IPS-15b (cell line): ENCODE measurements around the gene SMCO2.
A peak's percentile ranks its signal among the peaks of the same experiment; 100 is the strongest.

Experiments
- H3K27me3 ChIP-seq: one replicate; pipeline ENCODE4 v1.6.1; 2013; ENCODE audit warnings: low read length; ENCODE audit not compliant: control insufficient read depth, insufficient read depth
- H3K36me3 ChIP-seq: one replicate; pipeline ENCODE4 v1.6.1; 2013; ENCODE audit warnings: low read length; ENCODE audit not compliant: control insufficient read depth, insufficient read depth
- H3K4me1 ChIP-seq: one replicate; pipeline ENCODE4 v1.6.1; 2013; ENCODE audit warnings: mild to moderate bottlenecking, low read length; ENCODE audit not compliant: control insufficient read depth, insufficient read depth
- H3K4me3 ChIP-seq: one replicate; pipeline ENCODE4 v1.5.1; 2013; ENCODE audit warnings: low read depth, low read length
- H3K9ac ChIP-seq: one replicate; pipeline ENCODE4 v1.6.1; 2013; ENCODE audit warnings: low read depth, mild to moderate bottlenecking, low read length
- H3K9me3 ChIP-seq: one replicate; pipeline ENCODE4 v1.6.1; 2013; ENCODE audit warnings: mild to moderate bottlenecking, low read length; ENCODE audit not compliant: control insufficient read depth, insufficient read depth

The SMCO2 gene

DNA sequence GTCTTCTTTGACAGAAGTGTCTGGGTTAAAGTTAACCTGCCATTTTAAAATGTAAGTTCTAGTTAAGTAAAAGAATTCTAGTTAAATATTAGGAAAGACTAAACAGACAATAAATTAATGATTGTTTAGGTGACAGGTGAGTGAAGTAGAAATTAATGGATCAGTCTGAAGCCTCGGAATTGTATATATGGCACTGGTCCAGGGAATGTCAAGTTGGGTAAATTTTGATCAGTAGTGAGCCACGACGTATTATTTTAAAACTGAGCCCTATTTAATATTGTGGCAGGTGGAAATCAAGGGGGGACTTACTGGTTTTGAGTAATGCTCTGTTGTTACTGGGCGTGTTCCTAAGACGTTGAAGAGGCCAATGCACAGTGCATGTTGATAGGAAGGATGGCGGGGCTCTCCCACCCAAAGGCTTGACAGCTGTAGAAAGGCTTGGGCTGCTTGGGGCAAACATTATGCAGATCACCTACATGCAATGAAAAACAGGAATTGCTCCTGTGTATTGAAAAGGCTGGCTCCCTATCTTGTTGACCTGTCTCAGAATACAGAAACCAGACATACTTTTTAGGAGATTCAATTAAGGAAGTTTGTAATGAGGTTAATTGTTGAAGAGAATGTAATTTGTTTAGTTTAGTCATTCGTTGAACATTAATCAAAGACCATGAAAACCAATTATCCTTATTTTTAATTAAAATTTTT, 71.6 kb downstream of the SMCO2 start:
- Histone ChIP-seq H3K27me3 (peaks cover 4% of the 10 kb centered on the region), H3K4me3 (no peak overlapping the region), H3K36me3 (no peaks in the 10 kb centered on the region), H3K9me3 (no peaks in the 10 kb centered on the region), H3K9ac (no peak overlapping the region), H3K4me1 (peaks cover 13% of the 10 kb centered on the region)

DNA sequence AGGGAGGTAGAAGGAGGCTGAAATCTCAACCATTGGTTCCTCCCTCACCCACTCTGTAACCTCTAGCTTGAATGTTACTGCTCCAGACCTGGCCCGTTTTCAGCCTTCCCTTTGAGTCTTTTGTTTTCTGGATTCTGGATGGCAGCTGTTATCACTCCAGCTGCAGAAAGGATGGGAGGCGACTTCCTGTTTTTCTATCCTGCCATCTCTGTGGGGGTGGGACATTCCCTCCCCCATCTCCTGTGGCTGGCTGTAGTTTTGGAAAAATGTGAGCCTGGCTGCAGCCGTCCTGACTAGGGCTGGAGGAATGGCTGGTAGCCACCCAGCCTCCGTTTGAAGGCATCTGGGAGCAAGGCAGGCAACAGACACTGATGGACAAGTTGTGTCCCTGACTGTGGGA, 74.5 kb downstream of the SMCO2 start:
- Histone ChIP-seq H3K27me3 (peaks cover 8% of the 10 kb centered on the region), H3K36me3 (no peaks in the 10 kb centered on the region), H3K4me1 (peaks cover 16% of the 10 kb centered on the region), H3K9ac (no peak overlapping the region), H3K4me3 (no peak overlapping the region), H3K9me3 (no peaks in the 10 kb centered on the region)

DNA sequence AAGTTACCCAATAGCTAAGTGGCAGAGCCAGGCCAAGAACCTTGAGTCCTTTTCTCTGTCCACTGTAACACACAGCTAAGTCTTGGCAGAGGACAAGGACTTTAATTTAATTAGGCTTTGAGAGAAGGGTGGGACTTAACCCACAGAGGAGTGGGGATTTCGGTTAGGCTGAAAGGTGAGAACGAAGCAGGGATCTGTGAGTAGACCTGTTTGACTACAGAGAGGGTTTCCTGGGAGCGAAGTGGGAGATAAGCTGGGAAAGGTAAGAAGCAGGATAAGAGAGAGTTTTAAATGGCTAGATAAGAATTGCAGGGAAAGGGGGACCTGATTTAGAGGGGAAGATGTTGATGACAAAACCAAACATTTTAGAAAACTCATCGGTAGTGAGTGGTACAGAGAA, 75.4 kb downstream of the SMCO2 start:
- no peak overlapping the region for H3K9ac ChIP-seq
- H3K4me1 ChIP-seq: peaks cover 16% of the 10 kb centered on the region
- no peaks in the 10 kb centered on the region for H3K36me3 ChIP-seq
- H3K27me3 ChIP-seq: peaks cover 14% of the 10 kb centered on the region
- H3K4me3 ChIP-seq: no peak overlapping the region
- no peaks in the 10 kb centered on the region for H3K9me3 ChIP-seq

DNA sequence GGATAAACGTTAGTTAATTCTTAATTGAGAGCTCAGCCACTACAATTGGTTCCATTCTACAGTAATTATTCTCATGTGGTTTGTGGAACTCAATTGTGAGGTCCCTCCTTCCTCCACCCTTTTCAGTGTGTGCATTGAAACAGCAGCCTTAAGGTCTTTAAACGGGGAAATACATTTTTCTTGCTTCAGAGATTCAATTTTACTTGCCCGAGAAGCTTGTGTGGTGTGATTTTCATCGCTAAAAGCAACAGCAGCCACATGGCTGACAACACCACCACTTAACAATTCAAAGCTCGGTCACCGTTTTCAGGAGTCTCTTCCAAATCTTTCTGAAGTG, 76.7 kb downstream of the SMCO2 start:
- H3K9ac ChIP-seq: peak overlapping the region; percentile 41
- peaks cover 14% of the 10 kb centered on the region for H3K27me3 ChIP-seq
- no peaks in the 10 kb centered on the region for H3K36me3 ChIP-seq
- H3K4me3 ChIP-seq: peak overlapping the region; percentile 82
- H3K4me1 ChIP-seq: peaks cover 16% of the 10 kb centered on the region
- no peaks in the 10 kb centered on the region for H3K9me3 ChIP-seq

DNA sequence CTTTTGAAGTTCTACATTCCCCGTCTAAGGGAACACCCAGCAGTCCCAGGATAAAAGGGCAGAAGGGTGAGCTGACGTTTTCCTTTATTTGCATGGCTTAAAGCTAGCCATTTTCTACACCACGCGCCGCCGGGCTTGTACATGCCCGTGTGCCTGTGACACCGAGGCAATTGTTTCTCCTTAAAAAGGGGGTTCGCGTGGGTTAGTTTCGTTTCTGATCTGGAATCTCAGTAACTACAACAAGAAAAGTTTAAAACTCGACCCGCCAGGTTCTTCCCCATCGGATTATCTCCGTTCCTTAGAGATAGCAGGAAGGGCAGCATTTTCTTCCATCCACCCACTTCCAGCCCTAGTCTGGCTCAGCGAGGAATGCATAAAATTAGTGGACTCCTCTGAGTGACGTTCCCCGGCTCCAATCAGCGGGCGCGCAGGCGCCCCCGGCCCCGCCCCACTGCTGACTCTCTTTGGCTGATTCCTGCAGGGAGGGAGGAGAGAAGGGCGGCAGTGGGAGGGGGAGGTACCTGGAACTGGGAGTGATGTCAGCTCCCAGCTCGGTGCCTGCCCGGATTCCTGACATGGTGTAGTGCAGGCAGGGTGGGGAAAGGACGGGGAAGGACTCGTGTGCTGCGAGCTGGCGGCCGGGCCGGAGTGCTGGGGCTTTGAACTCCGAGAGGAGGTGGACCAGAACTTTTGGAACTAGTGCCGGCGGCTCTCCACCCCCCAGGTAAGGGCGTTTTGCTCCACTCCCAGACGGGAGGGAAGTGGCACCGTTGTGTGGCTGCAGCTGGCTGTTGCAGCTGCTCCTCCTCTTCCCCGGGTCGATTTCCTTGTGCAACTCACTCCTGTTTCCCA, 77.3 kb downstream of the SMCO2 start, which contains the start of gene PPFIBP1:
Gene PPFIBP1, plus strand, starts transcription at position 565 of the 852 bp plus-strand sequence. CDS start 109,191 bp downstream, outside the sequence.
- no peaks in the 10 kb centered on the region for H3K36me3 ChIP-seq
- peaks cover 16% of the 10 kb centered on the region for H3K4me1 ChIP-seq
- H3K9ac ChIP-seq: peak within 1 kb of the TSS; percentile 57
- H3K9me3 ChIP-seq: no peaks in the 10 kb centered on the region
- peaks cover 14% of the 10 kb centered on the region for H3K27me3 ChIP-seq
- peak within 1 kb of the TSS; percentile 82 for H3K4me3 ChIP-seq

DNA sequence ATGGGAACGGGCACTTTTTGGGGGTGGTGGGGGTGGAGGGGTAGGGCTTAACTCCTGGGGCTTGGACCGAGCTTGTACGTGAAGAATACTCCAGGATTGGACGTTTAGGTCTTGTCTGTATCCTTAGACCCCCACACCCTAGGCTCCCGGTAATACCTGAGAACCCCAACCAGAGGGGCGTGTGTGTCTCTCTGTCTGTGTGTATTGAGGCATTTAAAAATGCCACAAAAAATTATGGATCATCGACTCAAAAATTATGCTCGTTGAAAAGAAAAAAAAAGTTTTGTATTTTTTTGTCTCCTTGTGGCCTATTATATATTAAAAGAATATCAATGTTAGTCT, 77.9 kb downstream of the SMCO2 start:
- Histone ChIP-seq H3K9me3 (no peaks in the 10 kb centered on the region), H3K27me3 (peaks cover 14% of the 10 kb centered on the region), H3K4me1 (peaks cover 16% of the 10 kb centered on the region), H3K4me3 (peak overlapping the region; percentile 82), H3K36me3 (no peaks in the 10 kb centered on the region), H3K9ac (no peak overlapping the region)

DNA sequence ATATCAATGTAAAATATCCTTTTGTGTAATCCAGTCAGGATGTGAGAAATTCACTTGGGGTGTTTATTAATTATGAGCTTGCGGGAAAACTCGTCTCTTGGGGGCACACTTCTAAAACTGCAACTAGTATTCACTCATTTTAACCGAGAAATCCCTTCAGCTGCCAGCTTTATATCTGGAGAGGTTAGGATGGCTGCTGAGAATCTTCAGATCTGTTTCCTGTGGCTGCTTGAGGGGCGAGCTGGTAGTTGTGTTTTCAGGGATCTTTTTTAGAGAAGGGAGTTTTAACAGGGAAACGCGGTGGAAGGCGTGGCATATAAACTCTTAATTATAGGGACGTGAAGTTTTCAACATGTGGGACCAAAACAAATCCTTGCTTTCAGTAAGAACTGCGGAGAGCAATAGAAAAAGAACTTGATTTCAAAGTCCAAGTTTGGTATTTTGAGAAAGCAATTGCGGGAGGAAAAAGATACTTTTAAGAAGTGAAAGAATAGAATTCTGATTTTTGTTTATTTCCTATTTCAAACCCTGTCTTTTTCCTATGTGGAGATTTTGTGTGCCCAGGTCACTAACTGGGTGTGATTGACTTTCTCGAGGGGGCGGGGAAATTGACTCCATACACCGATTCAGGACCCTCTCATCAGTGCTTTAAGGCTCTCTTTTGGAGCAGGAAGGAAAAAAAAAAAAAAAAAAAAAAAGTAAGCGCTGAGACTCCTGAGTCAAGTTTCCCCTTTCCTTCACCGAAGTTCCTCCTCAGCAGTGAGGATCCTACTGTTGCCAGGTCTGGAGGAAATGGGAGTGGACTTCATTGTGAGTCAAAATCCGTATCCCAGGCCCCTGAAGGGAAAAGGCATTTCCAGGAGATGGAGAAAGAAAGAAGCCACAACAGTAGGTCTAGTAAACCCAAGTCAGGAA, 78.6 kb downstream of the SMCO2 start:
- peaks cover 14% of the 10 kb centered on the region for H3K27me3 ChIP-seq
- peaks cover 16% of the 10 kb centered on the region for H3K4me1 ChIP-seq
- H3K9me3 ChIP-seq: no peaks in the 10 kb centered on the region
- no peak overlapping the region for H3K9ac ChIP-seq
- H3K4me3 ChIP-seq: peak overlapping the region; percentile 82
- no peaks in the 10 kb centered on the region for H3K36me3 ChIP-seq

DNA sequence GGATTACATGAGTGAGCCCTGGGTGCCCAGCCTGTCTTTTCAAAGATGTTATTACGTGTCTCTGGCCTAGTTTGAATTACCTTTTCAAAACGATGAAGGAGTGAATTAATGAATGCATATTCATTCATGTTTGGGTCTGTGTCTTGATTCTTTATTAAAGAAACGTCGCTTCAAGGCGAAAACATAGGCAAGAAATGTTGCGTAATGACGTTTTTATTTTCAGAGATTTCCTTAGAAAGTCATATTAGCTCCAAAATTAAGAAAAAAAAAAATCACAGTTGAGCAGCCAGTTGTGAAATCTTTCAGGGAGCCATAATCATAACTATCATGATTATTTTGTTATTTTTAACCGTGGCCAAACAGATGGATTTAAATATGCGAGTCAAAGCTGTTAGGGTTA, 81.0 kb downstream of the SMCO2 start:
- Histone ChIP-seq H3K27me3 (peaks cover 12% of the 10 kb centered on the region), H3K4me1 (peaks cover 11% of the 10 kb centered on the region), H3K36me3 (no peaks in the 10 kb centered on the region), H3K4me3 (no peak overlapping the region), H3K9me3 (no peaks in the 10 kb centered on the region), H3K9ac (no peak overlapping the region)

DNA sequence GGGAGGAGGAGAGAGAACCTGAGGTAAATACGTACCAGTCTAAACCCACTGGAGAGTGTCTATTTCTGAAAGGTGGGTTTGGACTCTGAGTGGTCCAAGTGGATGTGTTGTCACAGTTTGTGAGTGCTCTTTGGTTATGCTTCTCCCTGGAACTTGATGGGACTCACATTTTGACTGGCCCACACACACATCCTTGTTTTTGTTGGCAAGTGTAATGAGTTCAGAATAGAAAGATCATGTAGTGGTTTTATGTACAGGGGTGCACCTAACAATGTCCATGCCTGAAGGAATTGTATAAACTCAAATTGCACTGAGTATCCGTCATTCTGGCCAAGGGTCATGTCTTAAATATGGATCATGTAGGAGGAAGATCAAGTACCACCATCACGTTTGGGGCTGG, 82.3 kb downstream of the SMCO2 start:
- Histone ChIP-seq H3K4me3 (no peak overlapping the region), H3K9me3 (no peaks in the 10 kb centered on the region), H3K27me3 (peaks cover 10% of the 10 kb centered on the region), H3K36me3 (no peaks in the 10 kb centered on the region), H3K9ac (no peak overlapping the region), H3K4me1 (peaks cover 6% of the 10 kb centered on the region)

DNA sequence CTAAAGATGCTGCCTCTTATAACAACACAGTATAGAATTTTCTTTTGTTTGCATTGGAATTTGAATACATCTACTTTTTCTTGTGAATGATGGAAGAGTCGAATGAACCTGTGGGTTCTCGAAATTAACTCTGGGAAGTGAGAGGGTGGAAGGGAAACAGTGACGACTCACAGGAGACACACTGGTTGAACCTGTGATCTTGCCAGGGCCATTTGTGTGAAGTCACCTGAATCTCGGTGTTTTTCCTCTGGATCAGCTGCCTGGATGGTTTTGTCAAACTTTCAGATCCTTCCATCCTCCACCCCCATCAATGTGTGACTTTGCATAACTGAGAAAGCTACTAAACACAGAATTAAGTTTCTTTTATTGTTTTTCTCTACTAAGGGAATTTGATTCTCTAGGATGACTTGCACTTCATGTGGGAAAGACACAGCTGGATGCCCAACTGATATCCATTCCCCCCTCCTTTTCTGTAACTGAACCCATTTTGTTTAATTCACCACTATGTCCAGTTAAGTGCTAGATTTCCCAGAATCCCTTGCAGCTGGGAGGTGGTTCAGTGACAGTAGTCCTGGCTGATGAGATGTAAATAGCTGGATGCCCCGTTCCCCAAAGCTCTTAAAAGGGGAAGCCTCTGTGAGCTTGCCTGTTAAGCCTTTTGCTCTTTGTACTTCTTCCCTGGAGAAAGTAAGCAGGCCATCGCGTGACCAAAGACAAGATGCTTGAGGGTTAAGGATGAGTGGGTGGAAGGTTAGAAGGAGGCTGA, 83.8 kb downstream of the SMCO2 start:
- no peak overlapping the region for H3K9ac ChIP-seq
- H3K27me3 ChIP-seq: peaks cover 10% of the 10 kb centered on the region
- peaks cover 8% of the 10 kb centered on the region for H3K4me1 ChIP-seq
- H3K9me3 ChIP-seq: no peaks in the 10 kb centered on the region
- no peaks in the 10 kb centered on the region for H3K36me3 ChIP-seq
- no peak overlapping the region for H3K4me3 ChIP-seq

DNA sequence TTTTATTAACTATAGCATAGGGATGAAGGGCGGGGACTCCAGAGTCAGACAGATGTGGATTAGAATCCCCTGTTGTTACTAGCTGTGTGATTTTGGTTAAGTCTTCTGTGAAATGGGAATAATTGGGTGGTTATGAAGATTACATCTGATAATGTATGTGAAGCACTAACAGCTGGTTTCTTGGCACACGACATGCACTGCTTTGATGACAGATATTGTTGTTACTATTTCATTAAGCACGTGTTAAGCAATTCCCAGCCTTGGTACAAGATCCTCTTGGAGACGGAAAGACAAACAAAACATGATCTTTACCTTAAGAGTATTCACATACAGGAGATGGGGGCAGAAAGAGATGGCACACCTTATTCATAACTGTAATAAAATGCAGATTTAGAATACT, 85.4 kb downstream of the SMCO2 start:
- Histone ChIP-seq H3K9ac (no peak overlapping the region), H3K27me3 (peaks cover under 1% of the 10 kb centered on the region), H3K4me1 (peaks cover 8% of the 10 kb centered on the region), H3K36me3 (no peaks in the 10 kb centered on the region), H3K4me3 (no peak overlapping the region), H3K9me3 (no peaks in the 10 kb centered on the region)
